GM19438 (cell line): Measurements from ENCODE around the gene MEIS3.

ENCODE experiments used
- ATAC-seq: cut with Tn5 transposase; IDR thresholded peaks from one replicate; pipeline ENCODE4 v1.9.1; 2021; ENCODE audit warnings: low read depth; ENCODE audit not compliant: unreplicated experiment

The MEIS3 gene

DNA sequence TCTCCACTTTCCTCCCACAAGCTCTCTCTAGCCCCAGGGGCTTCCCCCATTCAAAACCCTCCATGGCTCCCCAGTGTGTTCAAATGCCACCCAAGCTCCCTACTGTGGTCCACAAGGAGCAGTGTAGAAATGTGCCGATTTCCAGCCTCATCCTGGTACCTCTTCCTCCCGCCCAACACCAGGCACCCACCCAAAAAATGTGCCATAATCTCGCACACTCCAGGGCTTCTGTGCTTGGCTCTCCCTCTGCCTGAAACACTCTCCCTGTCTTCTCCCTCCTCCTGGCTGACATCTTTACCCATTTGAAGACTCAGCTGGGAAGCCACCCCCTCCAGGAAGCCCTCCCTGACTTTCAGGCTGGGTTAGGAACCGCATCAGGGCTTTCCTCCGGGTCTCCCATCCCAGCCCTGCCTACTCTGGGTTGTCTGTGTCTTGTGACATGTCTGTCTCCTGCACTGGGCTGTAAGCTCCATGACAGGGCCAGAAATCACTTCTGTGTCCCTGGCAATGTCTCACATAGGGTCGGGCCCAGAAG lies 16.6 kb upstream of the MEIS3 start:
- no peak for ATAC-seq

DNA sequence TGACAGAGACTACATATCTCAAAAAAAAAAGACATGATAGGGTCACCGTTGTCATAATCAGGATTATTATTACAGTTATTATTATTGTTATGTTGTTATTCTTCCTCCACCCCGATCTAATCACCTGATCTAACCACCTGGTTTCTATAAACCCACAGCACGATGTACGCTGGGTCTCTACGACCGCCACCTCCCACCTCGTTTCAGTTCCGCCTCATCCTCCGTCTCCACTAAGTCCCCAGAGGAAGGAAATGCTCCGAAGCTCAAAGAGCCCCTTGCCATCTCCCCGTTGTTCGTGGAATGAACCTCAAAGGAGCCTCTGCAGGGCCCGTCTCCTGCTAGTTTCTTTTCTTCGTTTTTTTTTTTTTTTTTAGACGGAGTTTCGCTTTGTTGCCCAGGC lies 15.9 kb upstream of the MEIS3 start:
- ATAC-seq: peak; percentile 67

DNA sequence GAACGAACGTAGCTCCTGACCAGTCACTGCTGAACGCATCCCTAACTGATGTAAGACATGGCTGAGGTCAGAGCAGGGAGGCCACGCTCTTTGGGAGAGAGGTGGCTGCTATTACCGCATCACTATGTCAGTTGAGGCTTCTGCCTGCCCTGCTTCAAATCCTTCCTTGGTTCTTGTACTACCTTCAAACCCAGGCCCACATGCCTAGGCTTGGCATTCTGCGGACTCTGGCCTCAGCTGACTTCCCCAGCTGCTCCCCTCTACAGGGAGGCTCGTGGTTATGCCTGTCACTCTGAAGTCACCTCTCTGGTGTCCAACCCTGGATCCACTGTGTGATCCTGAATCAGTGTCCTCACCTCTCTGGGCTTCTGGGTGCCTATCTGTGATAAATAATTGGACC lies 14.8 kb upstream of the MEIS3 start:
- ATAC-seq: no peak

- ATAC-seq: no peak
Measured at GRCh38 chr19:47433121-47433520, 13.8 kb upstream of the MEIS3 start.

GRCh38 chr19:47432499-47432898 lies 13.2 kb upstream of the MEIS3 start:
- no peak for ATAC-seq

DNA sequence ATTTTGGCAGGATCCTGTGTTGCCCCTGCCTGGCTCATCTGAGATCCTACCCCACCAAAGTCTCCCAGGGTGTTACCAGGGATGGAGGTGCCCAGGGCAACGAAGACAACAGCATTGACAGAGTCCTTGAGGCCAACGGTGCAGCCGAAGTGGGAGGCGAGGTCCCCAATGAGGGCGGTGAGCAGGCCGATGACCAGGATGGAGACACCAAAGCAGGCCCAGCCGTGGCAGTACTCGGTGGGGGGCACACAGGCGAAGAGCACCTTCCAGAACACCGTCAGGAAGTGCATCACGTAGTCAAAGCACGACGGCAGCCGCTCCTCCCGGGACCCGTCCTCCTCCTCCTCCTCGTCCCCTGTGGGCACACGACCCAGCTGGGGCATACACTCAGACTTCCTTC lies 12.8 kb upstream of the MEIS3 start:
- ATAC-seq: no peak

DNA sequence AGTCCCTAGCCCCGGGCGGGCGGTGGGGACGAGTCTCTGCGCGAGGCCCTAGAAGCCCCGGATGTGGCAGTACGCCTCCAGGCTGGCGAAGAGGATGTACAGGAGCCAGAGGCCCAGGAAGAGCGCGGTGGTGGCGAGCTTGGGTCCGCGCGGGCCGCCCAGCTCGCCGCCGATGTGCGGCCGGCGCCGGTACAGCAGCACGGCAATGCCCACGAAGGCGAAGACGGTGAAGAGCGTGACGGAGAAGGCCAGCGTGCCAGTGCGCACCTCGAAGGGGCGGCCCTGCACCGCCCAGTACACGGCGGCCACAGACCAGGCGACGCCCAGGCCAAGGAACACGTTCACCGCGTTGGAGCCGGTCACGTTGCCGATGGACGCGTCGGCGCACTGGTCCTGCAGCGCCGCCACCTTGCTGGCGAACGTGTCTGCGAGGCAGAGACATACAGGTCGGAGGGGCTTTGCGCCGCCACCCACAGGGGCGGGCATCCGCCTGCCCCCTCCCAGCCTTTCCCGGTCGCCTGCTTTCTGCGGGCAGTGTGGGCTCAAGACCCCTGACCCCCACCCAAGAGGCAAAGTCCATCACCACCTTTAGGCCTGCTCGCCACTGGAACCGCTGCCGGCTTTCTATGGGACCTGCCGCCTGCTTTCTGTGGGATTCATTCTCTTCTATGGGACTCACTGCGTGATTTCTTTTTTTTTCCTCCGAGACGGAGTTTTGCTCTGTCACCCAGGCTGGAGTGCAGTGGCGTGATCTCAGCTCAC lies 10.9 kb upstream of the MEIS3 start:
- ATAC-seq: no peak

GRCh38 chr19:47429140-47429793 lies 9.9 kb upstream of the MEIS3 start:
- no peak for ATAC-seq

DNA sequence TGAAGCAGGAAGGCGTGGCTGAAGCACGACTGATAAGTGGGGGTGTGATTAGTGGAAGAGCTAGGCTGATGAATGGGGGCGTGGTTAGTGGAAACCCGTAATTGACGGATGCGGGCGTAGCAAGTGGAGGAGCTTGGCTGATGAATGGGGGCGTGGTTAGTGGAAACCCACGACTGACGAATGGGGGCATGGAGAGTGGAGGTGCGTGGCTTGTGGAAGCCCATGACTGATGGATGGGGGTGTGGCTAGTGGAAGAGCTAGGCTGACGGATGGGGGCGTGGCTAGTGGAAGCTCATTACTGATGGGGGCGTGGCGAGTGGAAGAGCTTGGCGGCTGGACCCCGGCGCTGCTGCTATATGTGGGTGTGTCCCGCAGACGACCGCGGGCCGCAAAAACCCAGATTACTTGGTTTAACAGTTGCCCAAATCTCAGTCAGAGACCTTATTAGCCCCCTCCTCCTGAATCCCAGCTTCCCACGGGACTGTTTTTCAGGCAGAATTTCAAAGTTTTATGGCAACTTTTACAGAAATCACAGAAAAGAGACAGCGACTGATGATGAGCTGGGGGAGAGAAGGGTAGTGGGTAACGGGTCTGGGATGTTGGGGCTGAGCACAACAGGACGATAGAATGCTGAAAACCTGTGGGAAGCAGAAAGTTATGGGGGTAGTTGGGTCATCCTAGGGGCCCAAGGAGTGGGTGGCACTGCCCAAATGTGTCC lies 9.0 kb upstream of the MEIS3 start:
- no peak for ATAC-seq

- no peak for ATAC-seq
Measured at GRCh38 chr19:47427241-47428176, 8.2 kb upstream of the MEIS3 start.

- ATAC-seq: no peak
Measured at GRCh38 chr19:47423203-47423882, 4.0 kb upstream of the MEIS3 start.

GRCh38 chr19:47422417-47423163 lies 3.3 kb upstream of the MEIS3 start:
- ATAC-seq: no peak

DNA sequence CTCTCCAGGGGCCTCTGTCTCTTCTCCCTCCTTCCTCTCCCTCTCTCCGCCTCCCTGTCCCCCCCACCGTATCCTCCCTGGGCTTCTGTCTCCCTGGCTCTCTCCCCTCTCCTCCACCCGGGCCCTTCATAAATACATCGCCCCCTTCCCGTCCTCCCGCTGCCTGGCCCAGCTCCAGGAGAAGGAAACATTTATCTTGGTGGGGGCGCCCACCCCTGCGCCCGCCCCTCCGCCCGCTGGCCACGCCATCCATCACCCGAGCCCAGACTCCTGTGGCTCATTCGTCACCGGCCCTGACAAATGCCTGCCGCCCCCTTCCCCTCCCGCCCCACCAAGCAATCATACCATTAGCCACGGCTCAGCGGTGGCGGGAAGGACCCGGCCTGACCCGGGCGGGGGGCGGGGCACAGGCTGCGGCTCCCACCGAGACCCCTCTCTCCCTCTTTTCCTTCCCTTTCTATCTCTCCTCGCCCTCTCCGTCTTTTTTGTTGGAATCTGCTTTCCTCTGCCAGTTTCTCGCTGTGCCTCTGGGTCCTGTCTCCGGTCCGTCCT lies 2.6 kb upstream of the MEIS3 start:
- no peak for ATAC-seq

- no peak for ATAC-seq
Measured at GRCh38 chr19:47421244-47421786, 2.0 kb upstream of the MEIS3 start.

DNA sequence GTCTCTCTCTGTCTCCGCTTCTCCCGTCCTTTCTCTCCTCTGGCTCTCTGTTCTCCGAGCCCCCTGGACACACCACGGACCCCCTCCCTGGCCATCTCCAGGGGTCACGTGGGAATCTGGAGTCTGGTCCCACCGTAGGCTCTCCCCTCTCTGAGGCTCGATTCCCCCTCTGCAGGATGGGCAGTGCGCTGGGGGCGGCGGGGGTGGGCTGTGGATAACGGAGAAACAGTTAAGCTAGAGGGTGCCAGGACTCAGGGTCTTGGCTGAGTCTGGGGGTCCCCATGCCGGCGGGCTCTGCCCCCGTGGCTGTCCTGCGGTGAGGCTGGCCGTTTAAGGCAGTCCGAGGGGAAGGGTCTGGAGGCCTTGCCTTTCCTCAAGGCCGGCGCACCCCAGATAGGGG lies 462 bp upstream of the MEIS3 start:
- ATAC-seq: no peak

GRCh38 chr19:47418692-47419029 lies 666 bp downstream of the MEIS3 start:
- ATAC-seq: no peak

DNA sequence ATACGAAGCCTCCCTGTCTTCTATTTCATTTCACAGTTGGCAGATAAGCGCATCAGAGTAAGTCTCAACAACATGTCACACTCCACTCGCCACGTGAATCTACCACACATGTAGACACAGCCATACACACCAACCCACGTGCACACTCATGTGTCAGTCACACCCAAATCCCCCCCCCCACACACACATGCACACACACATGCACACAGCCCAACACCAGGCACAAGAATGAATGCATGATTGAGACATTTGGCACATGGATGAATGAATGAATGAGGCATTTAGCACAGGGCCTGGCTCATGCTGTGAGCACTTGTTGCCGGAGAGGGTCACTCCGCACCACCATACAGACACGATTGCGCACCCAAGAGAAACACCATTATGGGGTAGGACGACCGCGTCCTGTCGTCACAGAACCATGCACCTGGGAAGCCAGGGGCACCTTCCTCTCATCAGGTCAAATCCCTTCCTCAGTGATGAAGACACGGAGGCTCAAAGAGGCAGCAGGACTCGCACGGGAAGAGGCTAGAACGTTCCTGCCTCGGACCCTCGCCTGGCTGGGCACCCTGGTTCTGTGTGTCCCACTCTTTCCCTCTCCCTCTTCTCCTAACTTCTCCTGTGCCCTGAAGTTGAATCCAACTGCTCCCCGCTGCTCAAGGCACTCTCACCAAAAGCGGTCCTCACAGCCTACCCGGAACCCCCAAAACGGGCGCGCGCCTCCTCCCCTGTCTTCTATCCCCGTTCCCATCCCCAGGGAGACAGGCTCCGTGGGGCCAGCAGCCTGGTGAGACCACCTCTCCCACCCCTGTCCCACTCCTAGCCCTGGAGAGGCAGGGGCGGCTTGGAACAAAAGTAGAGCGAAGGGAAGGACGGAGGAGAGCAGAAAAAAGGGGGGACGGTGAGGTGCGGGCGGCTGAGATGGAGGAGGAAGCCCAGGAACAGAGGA lies 1.3 kb downstream of the MEIS3 start:
- no peak for ATAC-seq
